NCI-H1694 treated with DMSO at 0.1 percent for 48 hours (cell line): ENCODE data around the gene ACER3.
"Not testable (repeated sequence)": the region's sequence is repeated elsewhere in the genome, so short reads cannot be mapped to it uniquely, and the experiment has no call there.

Experiments used
- DNase-seq: peaks from one replicate; lab custom pipeline; 2025; lab: John Stamatoyannopoulos, UW

The ACER3 gene

GRCh38 chr11:76836613-76837291 is 24.0 kb upstream of the ACER3 start:
- DNase-seq, result no peak

GRCh38 chr11:76837696-76838677 is 22.7 kb upstream of the ACER3 start:
- no peak for DNase-seq

- peak; percentile 57 for DNase-seq
These were observed 22.0 kb upstream of the ACER3 start for GRCh38 chr11:76838678-76839068.

- DNase-seq, result no peak
These were observed 21.4 kb upstream of the ACER3 start for GRCh38 chr11:76839311-76839710.

GRCh38 chr11:76841923-76842452 is 18.7 kb upstream of the ACER3 start:
- no peak for DNase-seq

- DNase-seq, result no peak
These were observed 16.8 kb upstream of the ACER3 start for GRCh38 chr11:76843907-76844306.

GRCh38 chr11:76844511-76844910 is 16.2 kb upstream of the ACER3 start:
- no peak for DNase-seq

- no peak for DNase-seq
These were observed 15.6 kb upstream of the ACER3 start for GRCh38 chr11:76845069-76845468.

GRCh38 chr11:76846441-76846840 is 14.3 kb upstream of the ACER3 start:
- DNase-seq, result no peak

- no peak for DNase-seq
These were observed 11.3 kb upstream of the ACER3 start for GRCh38 chr11:76849376-76849775.

GRCh38 chr11:76850130-76850529 is 10.6 kb upstream of the ACER3 start:
- DNase-seq, result no peak

- no peak for DNase-seq
These were observed 9.9 kb upstream of the ACER3 start for GRCh38 chr11:76850815-76851214.

- no peak for DNase-seq
These were observed 6.0 kb upstream of the ACER3 start for GRCh38 chr11:76854709-76855108.

GRCh38 chr11:76855670-76856069 is 5.0 kb upstream of the ACER3 start:
- DNase-seq, result not testable (repeated sequence)

- DNase-seq, result no peak
These were observed 4.6 kb upstream of the ACER3 start for GRCh38 chr11:76856106-76856505.

- no peak for DNase-seq
These were observed 4.1 kb upstream of the ACER3 start for GRCh38 chr11:76856571-76856970.

GRCh38 chr11:76857781-76858410 is 2.8 kb upstream of the ACER3 start:
- no peak for DNase-seq

- no peak for DNase-seq
These were observed 950 bp upstream of the ACER3 start for GRCh38 chr11:76859708-76860227.

GRCh38 chr11:76861490-76861953 is 804 bp downstream of the ACER3 start:
- DNase-seq, result no peak

GRCh38 chr11:76862794-76863193 is 2.1 kb downstream of the ACER3 start:
- DNase-seq, result not testable (repeated sequence)

GRCh38 chr11:76863196-76863777 is 2.6 kb downstream of the ACER3 start:
- no peak for DNase-seq
